Smooth muscle cell (in vitro differentiated cells): ENCODE measurements around the gene FOLR1. TPM values are rescaled to one million over a fixed set of nuclear protein-coding genes. Genes with fewer than 3 reads are reported as not detected.

Experiments
- DNase-seq: peaks from one replicate; lab custom pipeline; 2025; ENCODE audit not compliant: unreplicated experiment; lab: John Stamatoyannopoulos, UW
- H2AFZ ChIP-seq: fragments of 200-600 bp; sonication (generic); 2 replicates; pipeline ENCODE4 v1.6.0; 2016; ENCODE audit warnings: antibody characterized with exemption, low read depth, mild to moderate bottlenecking
- H3F3A ChIP-seq: fragments of 200-600 bp; sonication (generic); 2 replicates; pipeline ENCODE4 v1.6.0; 2017; ENCODE audit warnings: antibody characterized with exemption, low read depth
- H3K27ac ChIP-seq: fragments of 200-600 bp; sonication (generic); 2 replicates; pipeline ENCODE4 v1.5.1; 2016; ENCODE audit warnings: low read depth, mild to moderate bottlenecking
- H3K27me3 ChIP-seq: fragments of 200-600 bp; sonication (generic); 2 replicates; pipeline ENCODE4 v1.6.1; 2016; ENCODE audit warnings: low read depth, mild to moderate bottlenecking
- H3K36me3 ChIP-seq: fragments of 200-600 bp; sonication (generic); 2 replicates; pipeline ENCODE4 v1.5.1; 2016; ENCODE audit warnings: low read depth
- H3K4me1 ChIP-seq: fragments of 200-600 bp; sonication (generic); 2 replicates; pipeline ENCODE4 v1.5.1; 2016; ENCODE audit warnings: low read depth
- H3K4me2 ChIP-seq: fragments of 200-600 bp; sonication (generic); 2 replicates; pipeline ENCODE4 v1.6.0; 2016; ENCODE audit warnings: mild to moderate bottlenecking
- H3K4me3 ChIP-seq: fragments of 200-600 bp; sonication (generic); 2 replicates; pipeline ENCODE4 v1.5.1; 2016; ENCODE audit warnings: mild to moderate bottlenecking
- H3K79me2 ChIP-seq: fragments of 200-600 bp; sonication (generic); 2 replicates; pipeline ENCODE4 v1.6.0; 2016; ENCODE audit warnings: low read depth, mild to moderate bottlenecking
- H3K9ac ChIP-seq: fragments of 200-600 bp; sonication (generic); 2 replicates; pipeline ENCODE4 v1.6.0; 2016; ENCODE audit warnings: low read depth
- H3K9me3 ChIP-seq: fragments of 200-600 bp; sonication (generic); replicated peaks from 2 replicates; pipeline ENCODE4 v1.5.1; 2016; ENCODE audit warnings: low read depth
- H4K20me1 ChIP-seq: fragments of 200-600 bp; sonication (generic); 2 replicates; pipeline ENCODE4 v1.6.0; 2016; ENCODE audit warnings: low read depth
- whole genome bisulfite sequencing: methylation state at CpG from one replicate; pipeline ENCODE4 v1.1.7; 2016; ENCODE audit warnings: low lambda C conversion rate; 5-methylcytosine and 5-hydroxymethylcytosine counted together
- polyA plus RNA-seq: library from polyadenylated mRNA; unstranded; fragments of >200 nt; fragmentation: Nextera tagmentation; extraction: Ambion mirVana; gene quantifications from 2 replicates; pipeline ENCODE4 v1.2.1, GENCODE V29; 2016
- total RNA-seq: library from RNA; depleted of rRNA; stranded (reverse); fragments of >200 nt; gene quantifications from 2 replicates; pipeline ENCODE4 v1.2.3, GENCODE V29; 2014
- TF ChIP-seq, protein P1 (sequence below): fragments of 200-600 bp; sonication (generic); IDR thresholded peaks from 2 replicates; pipeline ENCODE4 v1.5.1; 2017; ENCODE audit warnings: borderline replicate concordance, mild to moderate bottlenecking, antibody characterized with exemption; ENCODE audit not compliant: insufficient read depth, poor library complexity, severe bottlenecking

The FOLR1 gene
- total and polyA plus RNA-seq, 2 experiments from 2014 or later, result 8.1 to 9.4 TPM

DNA sequence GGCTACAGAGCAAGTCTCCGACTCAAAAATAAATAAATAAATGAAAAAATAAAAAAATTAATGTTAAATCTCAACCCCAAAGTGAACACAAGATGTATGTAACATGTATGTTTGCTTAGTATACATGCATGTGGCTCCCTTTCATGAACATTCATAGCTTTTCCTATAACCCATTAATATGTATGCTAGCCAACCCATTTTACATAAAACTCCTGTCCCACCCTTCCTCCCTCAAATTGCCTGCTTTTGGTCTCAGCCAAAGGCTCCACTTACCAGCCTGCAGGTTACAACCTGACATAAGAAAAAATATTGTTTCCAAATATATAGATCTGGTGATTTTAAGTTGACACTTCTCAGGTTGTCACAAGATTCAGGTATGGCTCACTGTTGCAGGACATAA is 3.7 kb upstream of the FOLR1 start:
- Histone ChIP-seq H2AFZ (no peak overlapping the region), H3K9ac (no peak overlapping the region), H3K27ac (no peak overlapping the region), H4K20me1 (no peaks in the 10 kb centered on the region), H3K36me3 (no peaks in the 10 kb centered on the region), H3K27me3 (no peaks in the 10 kb centered on the region), H3F3A (no peaks in the 10 kb centered on the region), H3K9me3 (no peaks in the 10 kb centered on the region), H3K4me2 (no peak overlapping the region), H3K4me1 (peaks cover 11% of the 10 kb centered on the region), H3K4me3 (no peak overlapping the region), H3K79me2 (no peaks in the 10 kb centered on the region)
- WGBS, result 100% methylated on average over 1 of the region's 1 CpG
- DNase-seq, result no peak
- TF ChIP-seq, protein P1, sequence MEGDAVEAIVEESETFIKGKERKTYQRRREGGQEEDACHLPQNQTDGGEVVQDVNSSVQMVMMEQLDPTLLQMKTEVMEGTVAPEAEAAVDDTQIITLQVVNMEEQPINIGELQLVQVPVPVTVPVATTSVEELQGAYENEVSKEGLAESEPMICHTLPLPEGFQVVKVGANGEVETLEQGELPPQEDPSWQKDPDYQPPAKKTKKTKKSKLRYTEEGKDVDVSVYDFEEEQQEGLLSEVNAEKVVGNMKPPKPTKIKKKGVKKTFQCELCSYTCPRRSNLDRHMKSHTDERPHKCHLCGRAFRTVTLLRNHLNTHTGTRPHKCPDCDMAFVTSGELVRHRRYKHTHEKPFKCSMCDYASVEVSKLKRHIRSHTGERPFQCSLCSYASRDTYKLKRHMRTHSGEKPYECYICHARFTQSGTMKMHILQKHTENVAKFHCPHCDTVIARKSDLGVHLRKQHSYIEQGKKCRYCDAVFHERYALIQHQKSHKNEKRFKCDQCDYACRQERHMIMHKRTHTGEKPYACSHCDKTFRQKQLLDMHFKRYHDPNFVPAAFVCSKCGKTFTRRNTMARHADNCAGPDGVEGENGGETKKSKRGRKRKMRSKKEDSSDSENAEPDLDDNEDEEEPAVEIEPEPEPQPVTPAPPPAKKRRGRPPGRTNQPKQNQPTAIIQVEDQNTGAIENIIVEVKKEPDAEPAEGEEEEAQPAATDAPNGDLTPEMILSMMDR, result no peak

DNA sequence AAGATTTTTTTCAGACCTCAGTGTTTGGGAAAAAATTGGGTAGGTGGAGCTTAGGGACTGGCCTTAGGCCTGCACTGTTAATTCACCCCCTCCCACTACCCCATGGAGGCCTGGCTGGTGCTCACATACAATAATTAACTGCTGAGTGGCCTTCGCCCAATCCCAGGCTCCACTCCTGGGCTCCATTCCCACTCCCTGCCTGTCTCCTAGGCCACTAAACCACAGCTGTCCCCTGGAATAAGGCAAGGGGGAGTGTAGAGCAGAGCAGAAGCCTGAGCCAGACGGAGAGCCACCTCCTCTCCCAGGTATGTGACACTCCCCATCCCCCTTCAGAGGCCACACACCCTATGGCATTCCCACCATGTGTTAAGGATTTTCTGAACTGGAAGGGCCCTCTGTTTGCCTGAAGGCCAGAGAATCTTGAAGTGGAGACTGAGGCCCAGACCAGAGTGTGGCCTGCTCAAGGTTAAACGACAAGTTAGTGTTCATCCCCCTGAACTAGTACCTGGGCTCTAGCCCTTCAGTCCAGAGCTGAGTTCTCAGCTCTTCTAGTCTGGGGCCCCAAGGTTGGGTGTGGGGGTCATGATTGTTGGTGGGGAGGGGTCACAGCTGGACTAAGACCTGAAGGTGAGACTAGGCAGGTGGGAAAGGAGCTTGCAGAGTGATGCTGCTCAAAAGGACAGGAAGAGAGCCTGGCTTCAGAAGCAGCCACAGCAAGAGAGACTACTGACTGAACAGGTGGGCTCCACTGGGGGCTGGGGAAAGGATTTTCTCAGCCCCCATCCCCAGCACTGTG is 2.3 kb upstream of the FOLR1 start:
- 60% methylated on average over 3 of the region's 3 CpGs for WGBS
- Histone ChIP-seq H2AFZ (no peak overlapping the region), H3K36me3 (no peaks in the 10 kb centered on the region), H3K27ac (no peak overlapping the region), H3K4me3 (no peak overlapping the region), H3K27me3 (no peaks in the 10 kb centered on the region), H3F3A (no peaks in the 10 kb centered on the region), H3K79me2 (no peaks in the 10 kb centered on the region), H3K4me2 (no peak overlapping the region), H4K20me1 (no peaks in the 10 kb centered on the region), H3K4me1 (peaks cover 10% of the 10 kb centered on the region), H3K9me3 (no peaks in the 10 kb centered on the region), H3K9ac (no peak overlapping the region)
- TF ChIP-seq, protein P1, result no peak
- no peak for DNase-seq

GRCh38 chr11:72190631-72191071 is 1.3 kb upstream of the FOLR1 start:
- no peaks in the 10 kb centered on the region for H3K36me3 ChIP-seq
- no peaks in the 10 kb centered on the region for H3K27me3 ChIP-seq
- no peak overlapping the region for H3K9ac ChIP-seq
- TF ChIP-seq, protein P1, result no peak
- no peak overlapping the region for H3K27ac ChIP-seq
- no peak overlapping the region for H3K4me2 ChIP-seq
- peaks cover 10% of the 10 kb centered on the region for H3K4me1 ChIP-seq
- H3K79me2 ChIP-seq, result no peaks in the 10 kb centered on the region
- no peak overlapping the region for H2AFZ ChIP-seq
- 90% methylated on average over 5 of the region's 5 CpGs for WGBS
- no peaks in the 10 kb centered on the region for H3K9me3 ChIP-seq
- DNase-seq, result no peak
- H3F3A ChIP-seq, result no peaks in the 10 kb centered on the region
- H4K20me1 ChIP-seq, result no peaks in the 10 kb centered on the region
- no peak overlapping the region for H3K4me3 ChIP-seq
